ENCODE measurements around the gene LST1.
"Not testable (repeated sequence)": the region's sequence is repeated elsewhere in the genome, so short reads cannot be mapped to it uniquely, and the experiment has no call there.

The LST1 gene

DNA sequence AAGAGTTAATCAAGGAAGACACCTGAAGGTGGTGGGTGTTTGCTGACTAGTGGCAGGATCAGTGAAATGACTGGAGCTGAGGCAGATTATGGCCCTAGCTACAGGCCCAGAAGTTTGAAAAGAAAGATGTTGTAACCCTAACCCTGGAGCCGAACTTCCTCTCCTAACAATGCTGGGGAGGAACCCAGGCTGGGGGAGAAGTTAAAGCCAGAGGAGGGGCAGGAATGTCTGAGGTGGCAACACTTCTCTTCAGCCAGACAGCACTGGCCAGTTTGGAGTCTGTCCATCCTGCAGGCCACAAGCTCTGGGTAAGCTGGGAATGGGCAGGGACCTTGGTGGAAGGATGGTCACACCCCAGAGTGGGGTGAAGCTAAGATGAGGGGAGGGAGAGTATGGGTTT, at the start of gene LST1:
TSS of gene LST1 (plus strand) at position 270 of the 400 bp plus-strand sequence. CDS start 1,023 bp downstream, outside the sequence.
- DNase-seq = peak; percentile 26

DNA sequence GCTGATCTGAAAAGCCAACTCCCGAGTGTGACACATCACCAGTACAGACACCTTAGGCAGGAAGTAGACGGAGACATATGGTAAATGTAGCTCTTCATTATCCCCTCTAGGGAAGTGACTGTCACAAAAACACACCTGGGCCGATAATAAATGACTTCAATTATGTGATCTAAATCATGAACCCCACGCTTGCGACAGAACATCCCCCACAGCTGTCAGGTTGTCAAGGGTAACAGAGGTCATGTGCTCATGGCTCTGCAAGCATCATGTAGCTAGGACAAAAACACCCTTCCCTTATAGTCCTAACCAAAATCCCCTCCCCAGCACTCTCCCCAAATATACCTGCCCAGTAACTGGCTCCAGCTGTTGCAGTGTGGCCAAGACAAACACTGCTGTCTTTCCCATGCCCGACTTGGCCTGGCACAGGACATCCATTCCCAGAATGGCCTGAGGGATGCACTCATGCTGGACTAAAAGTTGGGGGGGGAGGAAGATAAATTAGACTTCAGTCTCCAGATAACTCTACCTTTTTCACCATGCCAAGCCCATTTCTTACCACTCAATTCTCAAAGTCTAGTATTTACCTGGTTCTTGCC, 47.2 kb upstream of the LST1 start:
- DNase-seq = no peak

DNA sequence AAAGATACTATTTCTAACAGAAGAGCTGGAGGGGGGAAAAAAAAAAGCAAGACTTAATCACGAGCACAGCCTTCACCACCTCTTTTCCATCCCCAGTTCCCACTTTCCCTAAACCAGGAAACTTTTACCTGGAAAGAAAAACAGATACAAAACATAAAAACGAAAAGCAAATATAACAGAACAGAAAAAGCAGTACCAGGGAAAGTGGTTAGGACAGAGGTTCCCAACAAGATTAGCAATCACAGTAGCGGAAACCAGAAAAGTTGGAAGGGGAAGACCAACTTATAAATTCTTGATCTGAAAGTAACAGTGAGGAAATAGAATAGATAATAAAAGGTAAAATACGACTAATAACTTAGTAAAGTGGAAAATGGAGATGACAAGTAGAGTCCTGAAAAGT, 45.4 kb upstream of the LST1 start:
- DNase-seq = no peak

DNA sequence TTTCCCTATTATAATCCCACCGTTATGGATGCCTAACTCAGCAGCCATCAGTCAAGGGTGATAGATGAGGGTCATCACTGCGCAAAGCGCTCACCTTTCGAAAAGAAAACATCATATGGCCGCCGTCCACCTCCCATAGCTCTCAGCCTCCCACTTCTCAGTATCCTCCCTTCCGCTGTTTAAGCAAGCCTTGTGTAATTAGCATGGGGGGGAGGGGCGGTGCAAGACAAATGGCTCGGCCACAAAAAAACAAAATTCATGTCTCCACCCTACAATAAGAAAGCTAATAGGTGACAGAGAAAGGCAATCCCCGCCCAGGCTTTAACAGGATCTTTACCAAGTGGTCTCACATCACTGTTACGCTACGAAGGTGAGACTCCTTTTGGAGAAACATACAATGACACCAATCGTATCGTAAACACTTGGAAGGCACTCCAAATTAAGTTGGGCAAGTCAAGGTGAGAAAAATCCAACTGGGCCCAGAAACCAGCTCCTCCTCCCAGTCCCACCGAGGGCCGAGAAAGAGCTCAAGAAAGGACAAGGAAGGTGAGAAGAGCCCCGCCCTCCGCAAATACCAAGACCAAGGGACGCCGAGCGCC, 44.9 kb upstream of the LST1 start:
- peak; percentile 33 for DNase-seq

DNA sequence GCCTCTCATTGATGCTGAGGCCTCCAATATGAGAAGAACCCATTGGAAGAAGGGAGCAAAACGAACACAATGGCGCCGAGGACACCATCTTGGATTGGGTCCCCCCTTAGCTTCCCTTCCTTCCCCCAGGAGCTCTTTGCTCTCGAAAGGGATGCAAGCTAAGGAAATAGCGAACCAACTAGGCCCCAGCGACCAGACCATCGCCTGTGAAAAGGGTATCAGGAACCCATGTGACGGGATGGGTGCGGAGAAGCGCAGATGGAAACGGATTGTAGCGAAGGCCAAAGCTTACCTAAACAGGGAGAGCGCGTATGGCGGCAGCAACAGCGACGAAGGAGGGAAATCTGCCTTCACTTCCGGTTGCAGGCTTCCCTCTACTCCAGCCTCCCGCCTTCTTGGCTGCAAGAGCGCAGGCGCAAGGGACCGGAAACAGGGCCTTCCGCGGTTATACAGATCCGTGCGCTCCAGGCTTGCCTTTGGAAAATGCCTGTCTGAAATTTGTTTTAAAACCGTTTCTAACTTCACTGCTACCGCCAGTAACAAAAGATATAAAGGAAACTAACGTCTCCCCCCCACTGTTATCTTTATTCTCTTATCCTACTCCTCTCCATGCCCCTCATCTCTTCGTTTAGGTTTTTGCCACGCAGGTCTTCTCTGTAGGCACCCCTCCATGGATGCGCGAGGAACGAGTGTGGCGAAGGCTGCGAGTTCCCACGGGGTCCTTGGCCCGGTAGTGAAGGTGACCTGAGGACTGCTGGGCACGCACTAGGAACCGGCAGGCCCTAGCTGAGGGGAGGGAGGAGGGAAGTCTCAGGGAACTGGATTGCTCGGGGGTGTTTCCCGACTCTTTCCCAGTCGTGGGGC, 44.2 kb upstream of the LST1 start, which contains the start of gene DDX39B:
TSS of gene DDX39B (minus strand) at position 346 of the 864 bp plus-strand sequence. CDS start 1,471 bp downstream, outside the sequence.
- peak; percentile 95 for DNase-seq

DNA sequence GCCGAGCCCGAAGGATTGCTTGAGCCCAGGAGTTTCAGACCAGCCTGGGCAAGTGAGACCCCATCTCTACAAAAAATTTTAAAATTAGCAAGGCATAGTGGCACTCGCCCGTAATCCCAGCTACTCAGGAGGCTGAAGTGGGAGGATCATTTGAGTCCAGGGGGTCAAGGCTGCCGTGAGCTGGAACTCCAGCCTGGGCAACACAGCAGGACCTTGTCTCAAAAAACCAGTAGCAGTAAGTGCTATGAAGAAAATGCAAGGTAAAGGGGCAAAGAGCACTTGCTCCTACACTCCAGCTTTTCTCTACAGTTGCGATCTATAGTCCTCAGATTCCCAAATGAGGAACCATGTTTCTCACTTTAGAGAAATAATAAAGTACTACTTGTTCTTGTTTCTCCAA, 42.4 kb upstream of the LST1 start:
- no peak for DNase-seq

DNA sequence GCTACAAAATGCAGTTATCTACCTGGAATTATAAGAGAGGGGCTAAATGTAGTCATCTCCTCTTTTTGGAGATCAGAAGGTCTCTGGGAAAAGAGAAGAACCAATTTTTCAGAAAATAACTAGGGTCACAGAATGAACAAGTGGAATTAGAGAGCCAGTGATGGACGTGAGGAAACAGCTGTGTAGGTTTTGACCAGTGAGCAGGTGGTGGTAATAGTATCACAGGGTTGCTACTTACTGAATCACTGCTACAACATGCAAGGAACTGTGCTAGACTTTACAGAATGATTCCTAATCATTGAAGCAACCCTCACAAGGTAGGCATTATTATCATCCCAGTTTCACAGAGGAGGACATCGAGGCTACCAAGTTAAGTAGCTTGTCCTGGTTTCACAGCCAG, 41.4 kb upstream of the LST1 start:
- no peak for DNase-seq

DNA sequence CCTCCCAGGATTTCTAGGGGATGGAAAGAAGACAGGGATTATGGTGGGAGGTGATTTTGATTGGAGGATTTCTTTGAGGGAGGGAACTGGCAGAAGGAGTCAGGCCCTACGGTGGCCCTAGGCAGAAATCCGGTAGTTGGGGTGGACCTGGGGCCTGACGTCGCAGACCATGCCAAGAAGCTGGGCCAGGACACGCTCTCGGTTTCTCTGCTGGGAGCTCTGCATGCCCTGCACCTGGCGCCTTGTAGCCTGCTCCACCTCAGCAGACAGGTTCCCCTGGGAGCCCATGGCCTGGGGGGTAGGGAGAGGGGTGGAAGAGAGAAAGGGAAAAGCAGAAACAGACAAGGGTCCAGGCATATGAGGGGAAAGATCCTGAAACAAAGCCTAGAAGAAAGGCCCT, 40.8 kb upstream of the LST1 start:
- DNase-seq = no peak

DNA sequence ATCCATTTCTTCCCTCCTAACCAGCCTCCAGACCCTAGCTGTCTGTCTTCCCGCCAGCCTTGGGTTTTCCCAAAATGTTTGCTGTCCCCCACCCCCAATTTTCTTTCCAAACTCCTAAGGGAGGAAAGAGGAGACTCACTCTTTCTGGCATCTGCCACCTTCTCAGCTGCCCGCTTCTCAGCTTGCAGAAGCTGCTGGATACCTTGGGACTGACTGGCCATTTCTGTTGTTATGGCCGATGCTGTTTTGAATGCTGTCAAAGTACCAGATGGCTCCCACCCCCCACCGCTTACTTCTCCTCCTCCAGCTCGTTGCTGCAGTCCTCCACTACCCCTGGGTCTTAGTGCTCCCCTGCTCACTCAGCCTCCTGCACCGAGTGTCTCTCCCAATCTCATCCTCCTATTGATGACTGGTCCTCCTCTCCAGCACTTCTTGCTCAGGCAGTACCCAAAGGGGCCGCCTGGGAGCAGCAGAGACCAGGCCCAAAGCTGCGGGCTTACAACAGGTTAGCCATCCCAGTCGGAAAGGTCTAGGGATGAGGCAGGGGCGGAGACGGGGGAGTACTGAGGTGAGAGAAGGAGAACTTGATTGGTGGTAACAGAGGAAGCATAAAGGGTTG, 39.6 kb upstream of the LST1 start, which contains the start of gene ATP6V1G2:
TSS of gene ATP6V1G2 (minus strand) at position 270 of the 619 bp plus-strand sequence. CDS start at position 221, 49 bp downstream.
- DNase-seq = peak; percentile 79

DNA sequence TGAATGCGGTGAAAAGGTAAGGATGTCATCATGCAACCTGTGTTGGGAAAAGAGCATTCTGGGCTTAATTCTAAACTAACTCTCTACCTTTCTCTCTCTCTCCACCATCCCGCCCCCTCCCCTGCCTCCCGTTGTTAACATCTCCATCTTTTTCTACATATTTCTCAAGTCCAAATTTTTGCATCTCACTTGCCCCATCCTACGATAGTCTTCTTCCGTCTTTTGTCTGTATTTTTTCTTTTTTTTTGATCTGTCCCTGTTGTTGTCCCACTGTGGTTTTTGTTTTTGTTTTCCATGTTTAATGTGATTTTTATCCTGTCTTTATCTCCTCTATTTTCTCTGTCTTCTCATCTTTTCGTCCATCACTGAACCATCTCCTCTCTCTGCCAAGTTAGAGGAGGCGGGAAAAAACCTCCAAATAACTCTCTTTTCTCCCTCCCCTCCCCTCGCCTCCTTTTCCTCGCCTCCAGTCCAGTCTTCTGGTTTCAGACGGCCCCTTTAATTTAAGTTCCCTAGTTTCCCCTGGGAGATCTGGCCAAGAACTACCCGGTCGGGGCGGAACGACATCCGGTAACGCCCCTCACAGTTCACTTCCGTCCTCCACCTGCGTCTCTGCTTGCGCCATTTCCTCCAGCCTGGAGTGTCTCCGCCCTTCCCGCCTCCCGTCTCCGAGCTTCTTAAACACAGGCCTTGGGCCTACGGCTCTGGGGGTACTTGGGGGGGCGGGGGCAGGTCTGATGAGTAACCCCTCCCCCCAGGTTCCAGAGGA, 38.9 kb upstream of the LST1 start, which contains the start of gene NFKBIL1:
TSS of gene NFKBIL1 (plus strand) at position 651 of the 769 bp plus-strand sequence. CDS start at position 738, 87 bp downstream.
- DNase-seq = peak; percentile 94

DNA sequence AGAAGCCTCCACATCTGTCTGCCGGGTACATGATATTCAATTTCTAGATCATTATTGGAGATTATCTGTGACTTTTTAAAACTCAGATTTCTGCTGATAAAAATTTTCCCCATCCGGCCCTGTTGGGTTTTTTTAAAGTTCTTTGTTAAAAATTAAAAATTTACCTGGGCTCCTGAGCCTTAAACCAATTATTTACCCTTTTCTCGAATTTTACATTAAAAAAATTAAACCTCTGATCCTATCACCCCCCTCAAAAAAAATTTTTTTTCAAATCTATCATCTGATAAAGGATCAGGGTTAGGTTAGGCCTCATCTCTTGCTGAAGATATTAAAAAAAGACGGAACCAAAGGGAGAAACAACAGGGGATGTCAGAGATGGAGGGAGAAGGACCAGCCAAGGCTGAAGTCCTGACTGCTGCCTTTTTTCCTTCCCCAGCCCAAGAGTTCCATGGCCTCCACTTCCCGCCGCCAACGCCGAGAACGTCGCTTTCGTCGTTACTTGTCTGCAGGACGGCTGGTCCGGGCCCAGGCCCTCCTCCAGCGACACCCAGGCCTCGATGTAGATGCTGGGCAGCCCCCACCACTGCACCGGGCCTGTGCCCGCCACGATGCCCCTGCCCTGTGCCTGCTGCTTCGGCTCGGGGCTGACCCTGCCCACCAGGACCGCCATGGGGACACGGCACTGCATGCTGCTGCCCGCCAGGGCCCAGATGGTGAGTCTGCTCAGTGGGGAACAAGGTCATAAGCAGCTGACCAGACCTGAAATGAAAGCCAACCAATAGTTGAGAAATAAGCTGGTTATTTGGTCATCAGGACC, 38.1 kb upstream of the LST1 start:
- no peak for DNase-seq

DNA sequence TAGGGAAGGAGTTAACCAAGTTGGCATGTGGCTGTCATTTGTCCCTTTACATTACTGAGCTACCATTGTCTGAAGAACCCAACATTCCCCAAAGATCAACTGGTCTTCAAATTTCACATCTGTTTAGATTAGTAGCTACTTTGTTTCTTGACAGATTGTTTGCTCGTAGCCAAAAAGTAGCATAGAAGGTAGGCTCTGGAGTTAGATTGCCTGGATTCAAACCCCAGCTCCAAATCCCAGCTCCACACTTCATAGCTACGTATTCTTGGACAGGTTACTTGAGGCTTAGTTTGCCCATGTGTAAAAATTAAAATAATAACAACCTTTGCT, 37.6 kb upstream of the LST1 start:
- DNase-seq = no peak

DNA sequence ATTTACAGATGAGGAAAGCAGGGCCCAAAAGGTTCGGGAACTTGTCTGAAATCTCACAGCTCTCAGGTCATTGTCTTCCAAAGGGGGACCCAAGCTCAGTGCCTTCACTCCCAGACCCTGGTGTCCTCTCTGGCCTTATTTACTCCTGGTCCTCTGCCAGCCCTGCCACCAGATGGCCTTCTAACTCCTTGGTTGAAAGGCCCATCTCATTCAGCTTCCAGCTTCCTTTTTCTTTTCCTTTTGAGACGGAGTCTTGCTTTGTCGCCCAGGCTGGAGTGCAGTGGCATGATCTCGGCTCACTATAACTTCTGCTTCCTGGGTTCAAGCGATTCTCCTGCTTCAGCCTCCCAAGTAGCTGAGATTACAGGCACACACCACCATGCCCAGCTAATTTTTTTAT, 34.7 kb upstream of the LST1 start:
- not testable (repeated sequence) for DNase-seq

DNA sequence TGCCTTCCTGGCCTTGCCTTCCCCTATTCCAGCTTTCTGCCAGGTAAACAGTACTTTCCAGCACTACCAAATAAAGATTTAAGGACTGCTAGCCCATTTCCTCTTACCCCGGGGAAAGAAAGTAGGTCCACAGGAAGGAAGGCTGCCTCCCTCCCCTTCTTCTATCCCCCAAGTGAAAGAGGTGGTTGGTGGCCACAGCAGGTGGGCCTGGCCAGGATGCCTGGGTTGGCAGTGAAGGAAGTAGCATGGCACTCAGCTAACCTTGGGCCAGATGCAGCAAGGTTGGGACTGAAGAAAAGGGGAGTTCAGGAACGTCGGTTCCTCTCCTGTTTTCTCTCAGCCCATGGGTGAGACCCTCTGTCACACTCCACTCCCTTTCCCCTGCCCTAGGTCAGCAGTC, 29.8 kb upstream of the LST1 start:
- no peak for DNase-seq

DNA sequence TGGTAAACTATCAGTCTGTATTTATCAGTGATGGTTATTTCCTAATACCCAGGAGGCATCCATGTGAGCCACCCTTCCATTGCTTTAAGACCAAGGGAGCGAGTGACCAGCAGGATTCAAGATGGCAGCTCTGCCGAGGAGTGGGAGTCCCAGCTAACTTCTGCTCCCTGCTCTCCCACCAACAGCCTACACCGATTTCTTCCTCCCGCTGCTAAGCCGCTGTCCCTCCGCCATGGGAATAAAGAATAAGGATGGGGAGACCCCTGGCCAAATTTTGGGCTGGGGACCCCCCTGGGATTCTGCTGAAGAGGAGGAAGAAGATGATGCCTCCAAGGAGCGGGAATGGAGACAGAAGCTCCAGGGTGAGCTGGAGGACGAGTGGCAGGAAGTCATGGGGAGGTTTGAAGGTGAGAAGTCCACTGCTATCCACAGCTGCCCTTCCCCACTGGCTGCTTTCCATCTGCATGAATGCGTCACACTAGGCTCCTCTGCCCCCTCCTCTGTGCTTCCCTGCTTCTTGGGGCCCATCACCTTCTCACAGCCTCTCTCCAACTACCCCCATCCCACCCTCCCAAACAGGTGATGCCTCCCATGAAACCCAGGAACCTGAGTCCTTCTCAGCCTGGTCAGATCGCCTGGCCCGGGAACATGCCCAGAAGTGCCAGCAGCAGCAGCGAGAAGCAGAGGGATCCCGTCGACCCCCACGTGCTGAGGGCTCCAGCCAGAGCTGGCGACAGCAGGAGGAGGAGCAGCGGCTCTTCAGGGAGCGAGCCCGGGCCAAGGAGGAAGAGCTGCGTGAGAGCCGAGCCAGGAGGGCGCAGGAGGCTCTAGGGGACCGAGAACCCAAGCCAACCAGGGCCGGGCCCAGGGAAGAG, 28.4 kb upstream of the LST1 start:
- no peak for DNase-seq

DNA sequence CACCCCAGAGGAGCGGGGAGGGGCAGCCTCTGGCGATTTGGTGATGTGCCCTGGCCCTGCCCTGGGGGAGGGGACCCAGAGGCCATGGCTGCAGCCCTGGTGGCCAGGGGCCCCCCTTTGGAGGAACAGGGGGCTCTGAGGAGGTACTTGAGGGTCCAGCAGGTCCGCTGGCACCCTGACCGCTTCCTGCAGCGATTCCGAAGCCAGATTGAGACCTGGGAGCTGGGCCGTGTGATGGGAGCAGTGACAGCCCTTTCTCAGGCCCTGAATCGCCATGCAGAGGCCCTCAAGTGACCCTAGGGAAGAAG, 27.8 kb upstream of the LST1 start:
- no peak for DNase-seq

DNA sequence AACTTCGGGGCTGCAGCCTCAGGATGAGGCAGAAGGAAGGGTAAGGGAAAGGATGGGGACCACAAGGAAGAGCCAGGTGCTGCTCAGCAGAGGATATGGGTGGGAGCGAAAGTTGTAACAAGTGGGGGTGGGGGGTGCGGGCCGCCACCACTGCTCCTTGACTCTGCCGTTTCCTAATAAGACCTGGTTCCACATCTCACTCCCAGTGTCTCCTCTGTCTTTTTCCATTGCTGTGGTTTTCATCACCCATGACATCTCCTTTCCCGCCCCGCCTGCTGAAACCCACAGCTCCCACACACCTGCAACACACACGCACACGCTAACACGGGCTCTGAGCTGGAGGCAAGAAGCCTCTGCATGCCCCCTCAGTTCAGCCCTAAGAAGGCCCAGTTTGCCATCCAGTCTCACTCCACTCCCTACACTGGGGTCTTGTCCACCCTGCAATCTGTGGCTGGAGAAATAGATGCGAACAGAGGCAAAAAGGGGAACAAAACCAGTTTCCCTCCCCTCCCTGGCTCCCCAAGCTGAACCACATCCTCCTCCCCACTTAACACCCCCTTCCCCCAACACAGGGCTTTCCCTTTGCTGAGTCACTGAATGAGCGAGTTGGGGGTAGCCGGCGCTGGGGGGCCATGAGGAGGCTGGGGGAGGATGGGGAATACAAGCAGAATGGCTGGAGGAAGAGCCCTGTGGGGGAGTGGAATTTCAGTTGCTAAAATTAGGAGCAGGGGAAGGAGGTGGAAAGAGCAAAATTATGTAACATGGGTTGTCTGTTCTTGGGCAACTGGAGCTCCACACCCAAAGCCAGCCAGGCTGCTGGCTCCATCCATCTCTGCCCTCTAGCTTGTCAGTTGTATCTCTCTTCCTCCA, 27.2 kb upstream of the LST1 start:
- peak; percentile 70 for DNase-seq

DNA sequence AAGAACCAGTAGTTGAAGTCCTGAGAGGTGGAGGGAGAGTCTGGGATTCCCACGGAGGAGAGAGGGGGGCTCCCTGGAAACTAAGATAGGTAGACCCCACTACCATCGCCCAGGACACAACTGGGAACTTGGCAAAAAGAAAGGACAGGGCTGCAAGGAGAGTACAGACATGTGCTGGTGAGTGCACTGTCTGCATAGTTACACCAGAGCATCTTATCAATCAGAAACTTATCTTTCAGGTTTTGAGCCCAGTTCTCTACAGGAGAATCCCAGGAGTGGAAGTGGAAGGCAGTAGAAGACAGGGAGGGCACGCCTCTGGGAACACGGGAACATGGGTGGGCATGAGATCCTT, 26.5 kb upstream of the LST1 start:
- no peak for DNase-seq

DNA sequence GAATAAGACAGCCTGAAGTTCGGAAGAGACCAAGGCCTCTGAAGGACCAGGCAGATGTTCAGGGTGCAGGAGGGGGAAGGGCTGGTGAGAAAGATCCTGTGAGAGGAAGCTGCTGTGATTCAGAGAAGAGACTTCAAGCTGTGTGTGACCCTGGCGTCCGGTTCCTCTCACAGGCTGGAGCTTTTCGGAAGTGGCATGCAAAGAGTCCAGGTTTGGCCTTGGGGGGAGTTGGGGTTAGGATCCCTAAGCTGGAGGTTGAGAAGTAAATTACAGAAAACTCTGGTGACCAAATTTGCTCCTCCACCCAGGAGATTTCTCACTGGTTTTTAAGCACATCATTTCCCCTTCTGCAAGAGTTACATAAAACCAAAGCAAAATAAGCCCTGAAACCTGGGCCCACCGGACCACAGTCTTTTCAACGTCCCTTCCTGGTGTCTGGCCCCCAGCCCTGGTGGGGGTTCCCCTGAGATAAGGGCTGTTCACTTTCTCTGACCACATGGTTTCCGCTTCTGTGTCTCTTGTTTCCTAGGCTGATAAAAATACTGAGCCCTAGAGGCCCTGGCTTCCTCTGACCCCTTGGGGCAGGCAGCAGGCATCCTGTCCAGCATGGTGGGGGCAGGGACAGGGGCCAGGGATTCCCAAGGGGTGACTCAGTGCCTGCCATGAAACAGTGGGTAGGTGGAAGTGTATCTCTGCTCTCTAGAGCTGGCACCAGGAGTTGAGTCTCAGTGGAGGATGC, 25.9 kb upstream of the LST1 start:
- DNase-seq = peak; percentile 90
